ENCODE measurements around the gene INPP5D.
"Not testable (repeated sequence)": the region's sequence is repeated elsewhere in the genome, so short reads cannot be mapped to it uniquely, and the experiment has no call there.

Gene INPP5D

DNA sequence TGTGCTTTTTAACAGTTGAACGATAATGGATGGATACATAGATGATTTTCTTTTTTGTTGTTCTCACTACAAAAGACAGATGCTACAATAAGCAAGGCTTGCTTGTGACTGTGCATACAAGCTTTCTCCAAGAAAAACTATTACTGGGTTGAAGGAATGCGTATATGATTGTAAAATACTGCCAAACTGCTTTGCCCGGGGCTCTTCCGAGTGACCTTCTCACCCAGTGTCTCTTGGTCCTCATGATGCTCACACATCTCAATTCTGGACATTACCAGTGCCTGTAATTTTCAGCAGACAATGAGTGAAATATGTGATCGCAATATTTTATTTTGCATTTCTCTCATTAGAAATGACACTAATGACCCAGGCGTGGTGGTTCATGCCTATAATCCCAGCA is 35.9 kb downstream of the INPP5D start:
- DNase-seq, result no peak

GRCh38 chr2:233098618-233099017 is 38.5 kb downstream of the INPP5D start:
- no peak for DNase-seq

DNA sequence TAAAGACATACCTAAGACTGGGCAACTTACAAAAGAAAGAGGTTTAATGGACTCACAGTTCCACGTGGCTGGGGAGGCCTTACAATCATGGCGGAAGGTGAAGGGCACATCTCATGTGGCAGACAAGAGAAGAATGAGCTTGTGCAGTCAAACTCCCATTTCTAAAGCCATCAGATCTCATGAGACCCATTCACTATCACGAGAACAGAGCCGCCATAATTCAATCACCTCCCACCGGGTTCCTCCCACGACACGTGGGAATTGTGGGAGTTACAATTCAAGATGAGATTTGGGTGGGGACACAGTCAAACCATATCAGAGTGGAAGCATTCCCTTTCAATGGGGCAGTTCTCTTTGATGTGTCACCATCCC is 39.7 kb downstream of the INPP5D start:
- DNase-seq, result not testable (repeated sequence)

DNA sequence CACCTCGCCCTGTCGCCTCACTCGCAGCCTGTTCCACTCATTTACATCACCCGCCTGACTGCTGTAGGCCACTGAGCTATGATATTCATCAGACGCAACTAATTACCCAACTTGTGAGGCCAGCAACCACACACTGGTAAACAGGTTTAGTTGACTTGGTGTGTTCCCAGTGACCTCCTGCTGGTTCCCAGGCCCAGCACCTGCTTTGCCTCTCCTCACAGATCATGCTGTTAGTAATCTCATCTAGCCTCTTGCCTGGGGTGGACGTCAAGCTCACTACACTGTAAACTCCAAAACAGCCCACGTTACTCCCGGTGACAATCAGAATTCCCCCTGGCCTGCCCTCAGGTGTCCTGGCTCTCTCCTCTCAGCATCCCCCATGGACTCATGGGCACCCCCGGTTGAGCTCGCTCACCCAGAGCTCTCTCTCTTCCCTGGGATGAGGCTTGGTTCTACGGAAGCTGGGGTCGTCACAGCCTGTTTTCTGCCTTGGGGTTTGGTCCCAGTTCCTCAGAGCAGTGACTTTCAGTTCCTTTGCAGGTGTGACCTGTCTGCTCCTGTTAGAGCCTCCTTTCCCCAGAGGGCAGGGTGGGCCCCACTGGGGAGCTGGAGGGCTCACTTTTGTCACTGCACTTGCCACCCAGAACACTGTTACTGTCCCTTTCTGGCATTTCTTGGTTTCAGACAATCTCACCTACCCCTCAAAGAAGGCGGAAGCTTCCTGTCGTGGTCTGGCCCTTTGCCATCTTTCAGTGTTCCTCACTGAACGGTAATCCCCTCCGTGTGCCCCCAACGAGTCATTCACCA is 40.3 kb downstream of the INPP5D start:
- peak; percentile 83 for DNase-seq

DNA sequence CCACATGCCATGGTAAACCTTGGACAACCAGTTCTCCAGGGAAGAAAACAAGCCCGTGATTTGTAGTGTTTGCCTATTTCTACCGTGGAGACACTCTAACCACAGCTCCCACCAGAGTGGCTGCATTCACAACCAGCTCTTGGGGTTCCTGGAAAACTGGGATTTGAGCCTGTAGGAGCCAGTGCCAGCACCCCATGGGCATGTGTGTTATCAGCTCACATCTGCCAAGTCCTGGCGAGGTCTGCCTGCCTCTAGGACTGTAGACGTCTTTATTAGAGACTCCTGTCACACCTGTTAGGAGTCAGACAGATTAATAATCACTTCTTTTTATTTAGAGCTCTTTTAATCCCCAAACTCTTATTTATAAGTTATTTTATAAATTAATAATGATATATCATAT is 41.0 kb downstream of the INPP5D start:
- no peak for DNase-seq

DNA sequence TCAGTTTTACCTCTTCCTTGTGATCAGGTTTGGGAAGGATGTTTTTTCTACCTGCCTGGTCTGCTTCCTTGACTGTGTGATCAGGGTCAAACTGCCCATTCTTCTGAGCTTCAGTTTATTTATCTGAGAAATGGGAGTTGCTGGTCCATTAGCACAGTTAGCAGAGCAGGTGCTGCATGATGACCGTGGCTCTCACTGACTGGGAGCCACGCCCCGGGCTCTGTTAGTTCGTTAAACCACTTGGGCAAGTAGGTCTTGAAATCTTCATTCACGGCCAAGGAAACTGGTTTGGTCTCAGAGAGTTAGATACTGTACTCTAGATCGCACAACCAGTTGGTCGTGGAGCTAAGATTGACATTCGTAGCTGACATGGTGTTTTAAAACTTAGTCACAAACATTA is 41.7 kb downstream of the INPP5D start:
- no peak for DNase-seq

- no peak for DNase-seq
These were observed 45.2 kb downstream of the INPP5D start for GRCh38 chr2:233105156-233105895.

- DNase-seq, result no peak
These were observed 45.8 kb downstream of the INPP5D start for GRCh38 chr2:233105930-233106329.

DNA sequence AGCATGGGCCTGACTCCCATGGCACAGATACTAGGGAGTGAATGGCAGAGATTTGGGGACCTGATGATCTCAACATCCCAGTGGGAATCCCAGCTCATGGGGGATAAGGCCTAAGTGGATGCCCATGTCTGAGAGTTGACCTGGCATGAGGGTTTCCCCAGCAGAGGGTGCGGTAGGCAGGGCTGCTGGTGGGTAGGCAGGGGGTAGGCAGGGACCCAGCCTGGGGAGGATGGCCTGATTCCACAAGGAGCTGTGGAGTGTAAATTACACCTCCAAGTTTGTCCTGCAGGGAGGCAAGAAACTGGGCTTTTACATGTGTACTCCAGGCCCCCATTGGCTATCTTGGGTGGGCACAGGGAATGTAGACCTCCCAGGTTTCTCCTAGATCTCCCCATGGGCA is 46.9 kb downstream of the INPP5D start:
- no peak for DNase-seq

- DNase-seq, result no peak
These were observed 47.7 kb downstream of the INPP5D start for GRCh38 chr2:233107831-233108300.

DNA sequence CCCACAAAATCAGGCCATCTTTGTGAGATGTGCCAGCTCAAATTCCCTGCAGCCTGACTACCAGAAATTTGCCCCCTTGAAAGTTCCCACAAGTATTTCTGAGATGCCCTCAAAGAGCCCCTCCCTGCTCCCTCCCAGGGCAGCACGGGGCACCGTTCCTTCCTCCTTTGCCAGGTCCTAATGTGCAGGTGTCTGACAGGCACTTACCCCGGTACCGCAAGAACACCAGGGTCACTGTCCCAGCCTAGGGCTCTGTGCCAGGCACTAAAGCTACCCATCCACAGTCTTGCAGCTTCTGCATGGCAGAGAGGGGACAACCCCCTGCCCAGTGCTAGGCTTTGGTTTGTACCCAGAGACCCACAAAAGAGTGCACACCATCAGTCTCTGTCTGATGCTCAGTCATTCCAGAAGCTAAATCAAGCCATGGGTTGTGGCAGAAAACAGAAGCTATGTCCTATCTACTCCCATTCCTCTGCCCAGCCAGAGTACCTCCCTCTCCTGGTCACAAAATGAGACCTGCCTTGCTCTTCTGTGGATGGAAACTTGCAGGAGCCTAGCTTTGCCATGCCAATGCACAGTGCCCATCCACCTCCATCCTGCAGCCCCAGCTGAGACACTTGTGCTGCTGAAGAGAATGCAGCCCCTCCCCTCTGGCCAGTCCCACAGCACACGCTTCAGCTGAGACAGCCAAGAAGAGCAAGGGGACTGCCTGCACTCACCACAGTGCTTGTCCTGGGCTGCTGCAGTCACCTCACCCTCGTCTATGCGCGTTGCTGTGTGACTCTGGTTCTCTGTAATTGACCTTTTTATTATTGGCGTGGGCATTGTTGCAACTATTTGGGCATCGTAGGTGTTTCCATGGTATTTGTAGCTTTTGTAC is 48.7 kb downstream of the INPP5D start:
- DNase-seq, result no peak

DNA sequence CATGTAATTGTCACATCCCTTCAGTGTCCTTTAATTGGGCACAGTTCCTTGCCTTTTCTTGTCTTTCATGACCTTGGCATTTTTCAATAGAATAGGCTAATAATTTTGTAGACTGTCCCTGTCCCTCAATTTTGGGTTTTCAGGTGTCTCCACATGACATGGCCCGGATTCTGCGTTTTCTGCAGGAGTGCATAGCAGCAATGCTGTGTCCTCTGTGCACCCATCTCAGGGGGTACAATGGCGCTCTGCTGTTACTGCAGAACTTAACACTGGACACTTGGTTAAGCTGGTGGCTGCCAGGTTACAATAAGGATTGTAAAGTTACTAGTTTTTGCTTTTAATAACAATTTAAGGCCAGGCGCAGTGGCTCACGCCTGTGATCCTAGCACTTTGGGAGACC is 51.3 kb downstream of the INPP5D start:
- DNase-seq, result no peak

DNA sequence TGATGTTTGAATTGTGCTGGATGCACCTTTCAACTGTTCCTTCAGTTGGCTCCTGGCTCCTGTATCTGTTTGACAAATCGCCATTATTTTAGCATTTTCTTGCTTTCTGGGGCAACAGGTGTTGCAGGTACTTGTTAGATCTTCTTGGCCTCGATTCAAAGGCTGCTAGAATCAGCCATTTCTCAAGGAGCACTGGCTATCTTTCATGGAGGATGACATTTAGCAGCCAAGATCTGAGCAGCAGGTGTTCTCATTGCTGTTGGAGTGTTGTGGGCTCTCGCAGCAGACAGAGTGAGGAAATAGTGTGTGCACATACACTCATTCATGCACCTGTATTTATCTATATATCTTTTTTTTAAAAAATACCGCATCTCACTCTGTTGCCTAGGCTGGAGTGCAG is 52.2 kb downstream of the INPP5D start:
- DNase-seq, result peak; percentile 34

GRCh38 chr2:233112776-233113452 is 52.8 kb downstream of the INPP5D start:
- DNase-seq, result peak; percentile 51

GRCh38 chr2:233114421-233114861 is 54.3 kb downstream of the INPP5D start:
- DNase-seq, result peak; percentile 51

- DNase-seq, result no peak
These were observed 55.0 kb downstream of the INPP5D start for GRCh38 chr2:233115121-233115520.

GRCh38 chr2:233115741-233116140 is 55.6 kb downstream of the INPP5D start:
- DNase-seq, result peak; percentile 25

DNA sequence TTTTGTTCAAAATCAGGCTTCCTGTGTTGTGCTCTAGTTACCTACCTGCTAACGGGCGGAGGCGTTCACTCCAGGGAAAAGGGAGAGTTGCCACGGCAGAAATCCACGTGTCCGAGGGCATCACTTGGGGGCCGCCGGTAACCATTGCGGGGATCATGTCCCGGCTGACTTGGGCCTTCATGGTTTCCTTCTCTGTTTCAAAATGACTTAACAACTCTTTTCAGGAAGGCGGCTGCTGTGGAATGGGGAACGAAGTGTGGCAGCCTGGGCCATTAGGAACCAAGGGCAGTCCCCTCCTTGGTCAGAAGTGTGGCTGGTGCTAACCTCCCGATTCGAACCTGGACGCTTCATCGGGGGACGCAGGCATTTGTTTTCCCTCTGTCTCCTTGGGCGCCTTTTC is 56.8 kb downstream of the INPP5D start:
- peak; percentile 58 for DNase-seq

DNA sequence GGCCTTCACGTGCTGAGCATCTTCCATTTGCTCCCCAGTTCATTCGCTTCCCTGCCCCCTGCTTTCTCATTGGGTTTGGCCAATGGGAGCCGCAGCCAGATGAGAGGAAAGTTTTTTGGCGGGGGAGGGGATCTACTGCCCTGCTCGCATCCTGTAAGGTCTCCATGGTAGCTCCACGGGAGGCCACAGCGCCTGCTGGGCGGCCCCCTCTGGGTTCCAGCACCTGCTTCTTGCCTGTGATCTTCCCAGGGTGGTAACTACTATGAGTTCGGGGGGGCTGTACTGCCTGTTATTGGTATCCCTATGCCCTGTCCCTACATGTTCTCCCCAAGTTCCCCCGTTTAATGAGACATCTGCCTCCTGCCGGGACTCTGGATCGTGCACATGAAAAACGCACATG is 57.2 kb downstream of the INPP5D start:
- DNase-seq, result peak; percentile 48

GRCh38 chr2:233117811-233118647 is 57.9 kb downstream of the INPP5D start:
- DNase-seq, result peak; percentile 61

DNA sequence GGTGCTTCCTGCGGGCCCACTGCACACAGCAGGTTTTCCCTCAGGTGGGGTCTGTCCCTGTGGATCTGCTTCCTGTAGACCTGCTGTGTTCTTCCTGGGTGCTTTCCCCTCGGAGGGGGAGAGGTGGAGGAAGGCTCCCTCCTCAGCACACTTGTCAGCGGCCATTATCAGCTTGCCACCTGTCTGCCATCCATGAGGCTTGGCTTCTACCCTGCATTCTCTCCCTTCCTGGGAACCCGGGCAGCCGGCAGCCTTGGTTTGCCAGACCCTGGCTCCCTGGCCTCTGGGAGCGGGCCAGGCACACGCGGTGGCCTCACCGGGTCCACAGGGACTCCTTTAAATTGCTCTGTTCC is 58.5 kb downstream of the INPP5D start:
- DNase-seq, result peak; percentile 53

DNA sequence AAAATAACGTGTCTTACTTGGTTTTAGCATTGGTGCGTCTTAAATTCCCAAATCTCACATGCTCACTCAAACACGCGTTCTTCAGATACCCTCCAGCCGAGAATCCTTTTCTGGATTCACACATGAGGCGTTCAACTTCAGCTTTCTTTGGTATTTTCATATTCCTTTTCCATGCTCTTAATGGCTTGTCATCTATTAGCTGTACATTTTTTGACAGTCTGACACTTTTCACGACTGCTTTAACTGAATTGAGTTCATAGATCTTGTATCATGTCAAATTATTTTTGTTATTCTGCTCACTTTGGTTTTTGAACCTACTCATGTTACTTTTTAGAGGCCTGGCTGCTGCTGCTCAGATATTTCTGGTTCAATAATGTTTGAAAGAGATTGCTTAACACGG is 59.0 kb downstream of the INPP5D start:
- no peak for DNase-seq

Data from activated effector memory CD4-positive, alpha-beta T cell treated with anti-CD3 and anti-CD28 coated beads, Interleukin-2, amount 50 U/mL, for 16 hours (primary cell).